ENCODE results near the gene SLC25A21.

The SLC25A21 gene

DNA sequence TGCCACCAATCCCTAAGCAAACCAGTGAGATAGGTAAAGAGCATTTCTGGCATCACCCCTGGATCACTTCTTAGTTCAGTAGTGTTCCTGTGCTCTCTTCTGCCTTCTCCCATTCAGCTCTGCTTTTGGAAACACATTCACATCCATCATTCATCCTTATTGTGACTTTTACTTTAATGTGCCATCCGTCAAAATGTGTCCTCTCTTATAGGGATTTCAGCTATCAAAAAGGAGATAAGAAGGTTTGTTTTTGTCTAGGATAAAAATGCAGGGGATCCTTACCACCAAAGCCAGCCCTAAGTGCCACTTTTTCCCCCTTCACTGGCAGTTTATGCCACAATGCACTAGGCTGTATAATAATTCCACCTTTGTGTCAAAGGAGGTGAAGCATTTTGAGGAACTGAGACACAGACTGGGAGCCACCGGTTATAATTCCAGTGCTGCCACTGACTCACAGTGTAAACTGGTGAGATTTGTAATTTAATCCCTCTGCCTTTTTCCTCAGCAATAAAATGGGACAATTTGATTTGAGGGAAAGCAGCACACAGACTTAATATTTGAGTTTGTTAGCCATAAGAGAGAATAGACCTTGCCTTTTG lies 352.2 kb downstream of the SLC25A21 start:
- H3K9me3 ChIP-seq (ENCODE audit: control insufficient read depth, insufficient read depth, low read depth, low read length): no peaks in the 10 kb centered on the region
- peak overlapping the region; percentile 84 for H3K27ac ChIP-seq (ENCODE audit: extremely low read depth, low read depth, low read length)
- ChIA-PET POLR2A (no interaction called here), CTCF (interaction anchor here (0.6 kb wide), 1 partner anchor 102 kb away, joined by 3 read pairs; no protein-coding TSS in a partner anchor)
- H3K36me3 ChIP-seq (ENCODE audit: control insufficient read depth in 2 of 2, insufficient read depth in 1 of 2, low read length in 2 of 2): no peaks in the 10 kb centered on the region
- peaks cover 32% of the 10 kb centered on the region for H3K4me1 ChIP-seq (ENCODE audit: control insufficient read depth, insufficient read depth, low read length)
- H3K4me3 ChIP-seq (ENCODE audit: low read depth, low read length): no peak overlapping the region
- TF ChIP-seq ZNF423 (tag by site-specific recombination; IDR thresholded peaks at IDR 0.05) (0 out of 2 replicates have a peak, but pooled peaks have one; percentile 12), MZF1 (tag by site-specific recombination; IDR thresholded peaks at IDR 0.05; ENCODE audit: borderline replicate concordance) (0 out of 2 replicates have a peak, but pooled peaks have one; percentile 53), ZNF140 (tag by site-specific recombination; IDR thresholded peaks at IDR 0.05) (no peak), ZNF664 (tag by site-specific recombination; IDR thresholded peaks at IDR 0.05) (no peak), ZBTB1 (tag by site-specific recombination; IDR thresholded peaks at IDR 0.05) (no peak), YY2 (tag by site-specific recombination; IDR thresholded peaks at IDR 0.05) (no peak), ZNF785 (tag by site-specific recombination; IDR thresholded peaks at IDR 0.05) (no peak), KLF8 (tag by site-specific recombination; IDR thresholded peaks at IDR 0.05) (no peak), ZFHX2 (tag by site-specific recombination; conservative IDR thresholded peaks at IDR 0.05) (no peak), ZNF394 (tag by site-specific recombination; IDR thresholded peaks at IDR 0.05; ENCODE audit: borderline replicate concordance) (no peak), REPIN1 (tag by site-specific recombination; IDR thresholded peaks at IDR 0.05; ENCODE audit: low read depth) (no peak), ZNF24 (tag by site-specific recombination; IDR thresholded peaks at IDR 0.05) (no peak), ZBTB17 (tag by site-specific recombination; IDR thresholded peaks at IDR 0.05) (no peak; the same call in 1 of the 2 replicates), TCF7L2 (IDR thresholded peaks at IDR 0.05; ENCODE audit: borderline replicate concordance, low read depth, low read length) (no peak), ZEB2 (tag by site-specific recombination; IDR thresholded peaks at IDR 0.05) (no peak), ZFP41 (tag by site-specific recombination; IDR thresholded peaks at IDR 0.05; ENCODE audit: borderline replicate concordance) (no peak), ZNF600 (tag by site-specific recombination; IDR thresholded peaks at IDR 0.05) (peak; percentile 53; the same call in 1 of the 2 replicates), SCRT2 (tag by site-specific recombination; IDR thresholded peaks at IDR 0.05) (no peak), ZXDB (tag by site-specific recombination; IDR thresholded peaks at IDR 0.05) (0 out of 2 replicates have a peak, but pooled peaks have one; percentile 39)
- TF ChIP-seq, protein P1, sequence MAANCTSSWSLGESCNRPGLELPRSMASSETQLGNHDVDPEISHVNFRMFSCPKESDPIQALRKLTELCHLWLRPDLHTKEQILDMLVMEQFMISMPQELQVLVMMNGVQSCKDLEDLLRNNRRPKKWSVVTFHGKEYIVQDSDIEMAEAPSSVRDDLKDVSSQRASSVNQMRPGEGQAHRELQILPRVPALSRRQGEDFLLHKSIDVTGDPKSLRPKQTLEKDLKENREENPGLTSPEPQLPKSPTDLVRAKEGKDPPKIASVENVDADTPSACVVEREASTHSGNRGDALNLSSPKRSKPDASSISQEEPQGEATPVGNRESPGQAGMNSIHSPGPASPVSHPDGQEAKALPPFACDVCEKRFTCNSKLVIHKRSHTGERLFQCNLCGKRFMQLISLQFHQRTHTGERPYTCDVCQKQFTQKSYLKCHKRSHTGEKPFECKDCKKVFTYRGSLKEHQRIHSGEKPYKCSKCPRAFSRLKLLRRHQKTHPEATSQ (tag by site-specific recombination; IDR thresholded peaks at IDR 0.05): no peak
- TF ChIP-seq, protein P2, sequence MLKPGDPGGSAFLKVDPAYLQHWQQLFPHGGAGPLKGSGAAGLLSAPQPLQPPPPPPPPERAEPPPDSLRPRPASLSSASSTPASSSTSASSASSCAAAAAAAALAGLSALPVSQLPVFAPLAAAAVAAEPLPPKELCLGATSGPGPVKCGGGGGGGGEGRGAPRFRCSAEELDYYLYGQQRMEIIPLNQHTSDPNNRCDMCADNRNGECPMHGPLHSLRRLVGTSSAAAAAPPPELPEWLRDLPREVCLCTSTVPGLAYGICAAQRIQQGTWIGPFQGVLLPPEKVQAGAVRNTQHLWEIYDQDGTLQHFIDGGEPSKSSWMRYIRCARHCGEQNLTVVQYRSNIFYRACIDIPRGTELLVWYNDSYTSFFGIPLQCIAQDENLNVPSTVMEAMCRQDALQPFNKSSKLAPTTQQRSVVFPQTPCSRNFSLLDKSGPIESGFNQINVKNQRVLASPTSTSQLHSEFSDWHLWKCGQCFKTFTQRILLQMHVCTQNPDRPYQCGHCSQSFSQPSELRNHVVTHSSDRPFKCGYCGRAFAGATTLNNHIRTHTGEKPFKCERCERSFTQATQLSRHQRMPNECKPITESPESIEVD (tag by site-specific recombination; IDR thresholded peaks at IDR 0.05): peak; percentile 67
- TF ChIP-seq, protein P3, sequence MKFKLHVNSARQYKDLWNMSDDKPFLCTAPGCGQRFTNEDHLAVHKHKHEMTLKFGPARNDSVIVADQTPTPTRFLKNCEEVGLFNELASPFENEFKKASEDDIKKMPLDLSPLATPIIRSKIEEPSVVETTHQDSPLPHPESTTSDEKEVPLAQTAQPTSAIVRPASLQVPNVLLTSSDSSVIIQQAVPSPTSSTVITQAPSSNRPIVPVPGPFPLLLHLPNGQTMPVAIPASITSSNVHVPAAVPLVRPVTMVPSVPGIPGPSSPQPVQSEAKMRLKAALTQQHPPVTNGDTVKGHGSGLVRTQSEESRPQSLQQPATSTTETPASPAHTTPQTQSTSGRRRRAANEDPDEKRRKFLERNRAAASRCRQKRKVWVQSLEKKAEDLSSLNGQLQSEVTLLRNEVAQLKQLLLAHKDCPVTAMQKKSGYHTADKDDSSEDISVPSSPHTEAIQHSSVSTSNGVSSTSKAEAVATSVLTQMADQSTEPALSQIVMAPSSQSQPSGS (tag by site-specific recombination; IDR thresholded peaks at IDR 0.05; ENCODE audit: low read depth): no peak
- TF ChIP-seq, protein P4, sequence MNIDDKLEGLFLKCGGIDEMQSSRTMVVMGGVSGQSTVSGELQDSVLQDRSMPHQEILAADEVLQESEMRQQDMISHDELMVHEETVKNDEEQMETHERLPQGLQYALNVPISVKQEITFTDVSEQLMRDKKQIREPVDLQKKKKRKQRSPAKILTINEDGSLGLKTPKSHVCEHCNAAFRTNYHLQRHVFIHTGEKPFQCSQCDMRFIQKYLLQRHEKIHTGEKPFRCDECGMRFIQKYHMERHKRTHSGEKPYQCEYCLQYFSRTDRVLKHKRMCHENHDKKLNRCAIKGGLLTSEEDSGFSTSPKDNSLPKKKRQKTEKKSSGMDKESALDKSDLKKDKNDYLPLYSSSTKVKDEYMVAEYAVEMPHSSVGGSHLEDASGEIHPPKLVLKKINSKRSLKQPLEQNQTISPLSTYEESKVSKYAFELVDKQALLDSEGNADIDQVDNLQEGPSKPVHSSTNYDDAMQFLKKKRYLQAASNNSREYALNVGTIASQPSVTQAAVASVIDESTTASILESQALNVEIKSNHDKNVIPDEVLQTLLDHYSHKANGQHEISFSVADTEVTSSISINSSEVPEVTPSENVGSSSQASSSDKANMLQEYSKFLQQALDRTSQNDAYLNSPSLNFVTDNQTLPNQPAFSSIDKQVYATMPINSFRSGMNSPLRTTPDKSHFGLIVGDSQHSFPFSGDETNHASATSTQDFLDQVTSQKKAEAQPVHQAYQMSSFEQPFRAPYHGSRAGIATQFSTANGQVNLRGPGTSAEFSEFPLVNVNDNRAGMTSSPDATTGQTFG (tag by site-specific recombination; IDR thresholded peaks at IDR 0.05; ENCODE audit: borderline replicate concordance): no peak
- TF ChIP-seq, protein P5, sequence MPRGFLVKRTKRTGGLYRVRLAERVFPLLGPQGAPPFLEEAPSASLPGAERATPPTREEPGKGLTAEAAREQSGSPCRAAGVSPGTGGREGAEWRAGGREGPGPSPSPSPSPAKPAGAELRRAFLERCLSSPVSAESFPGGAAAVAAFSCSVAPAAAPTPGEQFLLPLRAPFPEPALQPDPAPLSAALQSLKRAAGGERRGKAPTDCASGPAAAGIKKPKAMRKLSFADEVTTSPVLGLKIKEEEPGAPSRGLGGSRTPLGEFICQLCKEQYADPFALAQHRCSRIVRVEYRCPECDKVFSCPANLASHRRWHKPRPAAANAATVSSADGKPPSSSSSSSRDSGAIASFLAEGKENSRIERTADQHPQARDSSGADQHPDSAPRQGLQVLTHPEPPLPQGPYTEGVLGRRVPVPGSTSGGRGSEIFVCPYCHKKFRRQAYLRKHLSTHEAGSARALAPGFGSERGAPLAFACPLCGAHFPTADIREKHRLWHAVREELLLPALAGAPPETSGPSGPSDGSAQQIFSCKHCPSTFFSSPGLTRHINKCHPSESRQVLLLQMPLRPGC (tag by site-specific recombination; IDR thresholded peaks at IDR 0.05): no peak
- TF ChIP-seq, protein P6, sequence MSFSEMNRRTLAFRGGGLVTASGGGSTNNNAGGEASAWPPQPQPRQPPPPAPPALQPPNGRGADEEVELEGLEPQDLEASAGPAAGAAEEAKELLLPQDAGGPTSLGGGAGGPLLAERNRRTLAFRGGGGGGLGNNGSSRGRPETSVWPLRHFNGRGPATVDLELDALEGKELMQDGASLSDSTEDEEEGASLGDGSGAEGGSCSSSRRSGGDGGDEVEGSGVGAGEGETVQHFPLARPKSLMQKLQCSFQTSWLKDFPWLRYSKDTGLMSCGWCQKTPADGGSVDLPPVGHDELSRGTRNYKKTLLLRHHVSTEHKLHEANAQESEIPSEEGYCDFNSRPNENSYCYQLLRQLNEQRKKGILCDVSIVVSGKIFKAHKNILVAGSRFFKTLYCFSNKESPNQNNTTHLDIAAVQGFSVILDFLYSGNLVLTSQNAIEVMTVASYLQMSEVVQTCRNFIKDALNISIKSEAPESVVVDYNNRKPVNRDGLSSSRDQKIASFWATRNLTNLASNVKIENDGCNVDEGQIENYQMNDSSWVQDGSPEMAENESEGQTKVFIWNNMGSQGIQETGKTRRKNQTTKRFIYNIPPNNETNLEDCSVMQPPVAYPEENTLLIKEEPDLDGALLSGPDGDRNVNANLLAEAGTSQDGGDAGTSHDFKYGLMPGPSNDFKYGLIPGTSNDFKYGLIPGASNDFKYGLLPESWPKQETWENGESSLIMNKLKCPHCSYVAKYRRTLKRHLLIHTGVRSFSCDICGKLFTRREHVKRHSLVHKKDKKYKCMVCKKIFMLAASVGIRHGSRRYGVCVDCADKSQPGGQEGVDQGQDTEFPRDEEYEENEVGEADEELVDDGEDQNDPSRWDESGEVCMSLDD (tag by site-specific recombination; IDR thresholded peaks at IDR 0.05): no peak
